B cell (primary cell): ENCODE results near the gene PRKCH. TPM values are rescaled to one million over a fixed set of nuclear protein-coding genes. Genes with fewer than 3 reads are reported as not detected.

Experiments
- ATAC-seq: fragments of 200-7000 bp; cut with Tn5 transposase; one replicate; pipeline ENCODE4 v1.10.0; 2021; ENCODE audit warnings: low read depth, mild to moderate bottlenecking, moderate number of reproducible peaks, moderate library complexity
- CTCF ChIA-PET: fragments of 350-600 bp; sonication (Branson Sonifier 250); formaldehyde crosslinking; loops from one replicate; lab custom pipeline; 2021; ENCODE audit warnings: antibody characterized with exemption, inconsistent platforms; lab: Charles Lee
- POLR2A ChIA-PET: fragments of 350-600 bp; sonication (Branson Sonifier 250); formaldehyde crosslinking; loops from one replicate; lab custom pipeline; 2021; ENCODE audit warnings: antibody characterized with exemption; lab: Charles Lee
- DNase-seq: peaks from one replicate; pipeline ENCODE4 v3.0.0; 2013
- H2AFZ ChIP-seq: 2 replicates; pipeline ENCODE4 v1.6.1; 2012; ENCODE audit warnings: mild to moderate bottlenecking, low read depth, low read length; ENCODE audit not compliant: insufficient read depth, poor library complexity, severe bottlenecking
- H3K27ac ChIP-seq, 2 donors: 1 replicate in 1 of 2; 2 replicates in 1 of 2; pipeline ENCODE4 v1.5.1; 2012 to 2013; ENCODE audit warnings: low read length in 2 of 2, mild to moderate bottlenecking in 2 of 2, moderate library complexity in 1 of 2
- H3K27me3 ChIP-seq, 4 experiments: fragments of 200-600 bp in 1 of 4; sonication (generic) in 1 of 4; replicated peaks in 1 of 4; 1 replicate in 2 of 4; 2 replicates in 2 of 4; pipeline versions ENCODE4 v1.6.1 to v1.7.0; 2013 to 2016; ENCODE audit warnings: low read length in 3 of 4, mild to moderate bottlenecking in 2 of 4, mixed read lengths in 1 of 4, moderate library complexity in 1 of 4; ENCODE audit not compliant: insufficient read depth in 4 of 4, control insufficient read depth in 3 of 4; ENCODE audit errors: control extremely low read depth in 1 of 4
- H3K36me3 ChIP-seq, 2 experiments: replicated peaks in 1 of 2; 1 replicate in 1 of 2; 2 replicates in 1 of 2; pipeline versions ENCODE4 v1.6.1 to v1.7.1; 2013; ENCODE audit warnings: low read length in 1 of 2; ENCODE audit not compliant: insufficient read depth in 2 of 2, control insufficient read depth in 1 of 2; ENCODE audit errors: control extremely low read depth in 1 of 2, extremely low read depth in 1 of 2
- H3K4me1 ChIP-seq, 2 donors: fragments of 200-600 bp in 1 of 2; sonication (generic) in 1 of 2; 1 replicate in 1 of 2; 2 replicates in 1 of 2; pipeline versions ENCODE4 v1.5.1 to v1.6.1; 2013 to 2017; ENCODE audit warnings: low read length in 2 of 2; ENCODE audit not compliant: control insufficient read depth in 2 of 2, insufficient read depth in 2 of 2
- H3K4me2 ChIP-seq: replicated peaks from 2 replicates; pipeline ENCODE3; 2012; ENCODE audit warnings: mild to moderate bottlenecking, low read depth, low read length; ENCODE audit not compliant: poor library complexity, severe bottlenecking
- H3K4me3 ChIP-seq, 5 experiments: fragments of 200-600 bp in 1 of 5; sonication (generic) in 1 of 5; 1 replicate in 3 of 5; 2 replicates in 2 of 5; pipeline versions ENCODE4 v1.5.1 to v1.7.0; 2011 to 2016; ENCODE audit warnings: low read length in 4 of 5, mild to moderate bottlenecking in 4 of 5, low read depth in 2 of 5, control low read depth in 1 of 5, moderate library complexity in 1 of 5; ENCODE audit not compliant: insufficient read depth in 1 of 5; ENCODE audit errors: control extremely low read depth in 1 of 5, extremely low read depth in 1 of 5
- H3K79me2 ChIP-seq: fragments of 200-600 bp; sonication (generic); one replicate; pipeline ENCODE4 v1.6.0; 2016; ENCODE audit warnings: low read length; ENCODE audit not compliant: control insufficient read depth, insufficient read depth
- H3K9ac ChIP-seq: fragments of 200-600 bp; sonication (generic); 2 replicates; pipeline ENCODE4 v1.6.1; 2017; ENCODE audit warnings: mild to moderate bottlenecking, low read length, moderate library complexity
- H3K9me3 ChIP-seq, 3 donors: one replicate each; pipeline versions ENCODE4 v1.6.1 to v1.7.1; 2013; ENCODE audit warnings: low read length in 2 of 3; ENCODE audit not compliant: control insufficient read depth in 2 of 3, insufficient read depth in 1 of 3; ENCODE audit errors: control extremely low read depth in 1 of 3
- H4K20me1 ChIP-seq: 2 replicates; pipeline ENCODE4 v1.6.0; 2012; ENCODE audit warnings: mild to moderate bottlenecking, low read length; ENCODE audit not compliant: insufficient read depth, control insufficient read depth, poor library complexity, severe bottlenecking
- H3K27ac Mint-ChIP-seq: one replicate; pipeline ENCODE4 v1.8.0; 2021; ENCODE audit warnings: mixed read lengths
- H3K27me3 Mint-ChIP-seq: one replicate; pipeline ENCODE4 v1.8.0; 2021; ENCODE audit warnings: mixed read lengths
- H3K4me1 Mint-ChIP-seq: one replicate; pipeline ENCODE4 v1.8.0; 2021; ENCODE audit warnings: mixed read lengths
- H3K4me3 Mint-ChIP-seq: one replicate; pipeline ENCODE4 v1.8.0; 2021; ENCODE audit warnings: mixed read lengths
- H3K9me3 Mint-ChIP-seq: one replicate; pipeline ENCODE4 v1.8.0; 2022; ENCODE audit warnings: mixed read lengths; ENCODE audit not compliant: insufficient read depth
- EZH2 ChIP-seq: IDR thresholded peaks from 2 replicates; pipeline ENCODE4 v1.6.1; 2012; ENCODE audit warnings: borderline replicate concordance, low read depth, mild to moderate bottlenecking, moderate library complexity, low read length; ENCODE audit not compliant: insufficient read depth, poor library complexity, severe bottlenecking
- WGBS: methylation state at CpG from one replicate; pipeline ENCODE4 v1.1.5; 2013; ENCODE audit warnings: missing lambda C conversion rate; ENCODE audit not compliant: insufficient coverage; 5-methylcytosine and 5-hydroxymethylcytosine counted together
- intact Hi-C: fragments of 100-400 bp; cut with micrococcal nuclease; formaldehyde crosslinking; loops from one replicate; pipeline ENCODE4 v1.10.0; 2022
- polyA plus RNA-seq: library from polyadenylated mRNA; depleted of rRNA; stranded (reverse); fragments of >200 nt; gene quantifications from 2 replicates; pipeline ENCODE4 v1.2.3, GENCODE V29; 2012
- total RNA-seq, 2 donors: library from RNA; stranded (reverse); fragments of 120-200 nt in 1 of 2; gene quantifications; 1 replicate in 1 of 2; 2 replicates in 1 of 2; pipeline versions ENCODE4 v1.2.3 to v1.2.4, GENCODE V29; 2013 to 2022
- TF ChIP-seq, protein P1 (sequence below): fragments of 200-600 bp; IDR thresholded peaks from one replicate; pipeline ENCODE4 v1.8.0; 2022; ENCODE audit warnings: antibody characterized with exemption, mild to moderate bottlenecking

PRKCH gene
- total and polyA plus RNA-seq, 2 donors (not counting 1 experiment from before 2014, with no cell fraction given) = 2.0 to 5.0 TPM

DNA sequence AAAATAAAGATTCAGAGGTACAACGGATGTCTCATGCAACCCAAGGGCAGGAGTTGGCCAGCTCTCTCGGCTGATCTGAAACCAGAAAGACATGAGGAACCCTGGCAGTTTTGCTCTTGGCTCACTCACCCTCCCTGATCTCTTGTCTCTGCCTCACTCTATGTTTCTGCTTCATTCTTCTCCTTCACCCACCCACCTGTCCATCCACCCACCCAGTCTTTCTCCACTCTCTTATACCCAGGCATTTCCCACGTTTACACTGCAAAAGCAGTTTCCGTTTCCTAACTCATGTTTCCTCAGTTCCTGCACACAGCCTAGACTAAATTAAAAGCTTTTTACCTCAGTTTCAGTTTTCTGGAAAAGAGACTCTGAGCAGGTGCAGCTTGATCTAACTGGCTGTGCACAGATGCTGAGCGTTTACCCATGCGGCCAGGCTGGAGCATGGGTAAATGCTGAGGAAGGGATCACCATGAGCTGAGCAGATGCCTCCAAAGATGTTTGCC, 157.6 kb downstream of the PRKCH start:
- H3K27me3 ChIP-seq = no peaks in the 10 kb centered on the region
- peak overlapping the region; percentile 56 for H2AFZ ChIP-seq
- no peaks in the 10 kb centered on the region for H3K27me3 Mint-ChIP-seq
- H3K36me3 ChIP-seq = no peaks in the 10 kb centered on the region
- H3K4me1 Mint-ChIP-seq = peaks cover 73% of the 10 kb centered on the region
- H3K27ac Mint-ChIP-seq = peak overlapping the region; percentile 97
- peak overlapping the region; percentile 97 to 98 for H3K27ac ChIP-seq
- DNase-seq (peak; percentile 50), ATAC-seq (peak; percentile 6)
- H3K79me2 ChIP-seq = no peaks in the 10 kb centered on the region
- intact Hi-C loops = loop anchor here (1.0 to 5.0 kb wide), 3 partner anchors 8 to 273 kb away; no protein-coding TSS in a partner anchor
- peak overlapping the region; percentile 78 for H3K4me3 Mint-ChIP-seq
- TF ChIP-seq, protein P1, sequence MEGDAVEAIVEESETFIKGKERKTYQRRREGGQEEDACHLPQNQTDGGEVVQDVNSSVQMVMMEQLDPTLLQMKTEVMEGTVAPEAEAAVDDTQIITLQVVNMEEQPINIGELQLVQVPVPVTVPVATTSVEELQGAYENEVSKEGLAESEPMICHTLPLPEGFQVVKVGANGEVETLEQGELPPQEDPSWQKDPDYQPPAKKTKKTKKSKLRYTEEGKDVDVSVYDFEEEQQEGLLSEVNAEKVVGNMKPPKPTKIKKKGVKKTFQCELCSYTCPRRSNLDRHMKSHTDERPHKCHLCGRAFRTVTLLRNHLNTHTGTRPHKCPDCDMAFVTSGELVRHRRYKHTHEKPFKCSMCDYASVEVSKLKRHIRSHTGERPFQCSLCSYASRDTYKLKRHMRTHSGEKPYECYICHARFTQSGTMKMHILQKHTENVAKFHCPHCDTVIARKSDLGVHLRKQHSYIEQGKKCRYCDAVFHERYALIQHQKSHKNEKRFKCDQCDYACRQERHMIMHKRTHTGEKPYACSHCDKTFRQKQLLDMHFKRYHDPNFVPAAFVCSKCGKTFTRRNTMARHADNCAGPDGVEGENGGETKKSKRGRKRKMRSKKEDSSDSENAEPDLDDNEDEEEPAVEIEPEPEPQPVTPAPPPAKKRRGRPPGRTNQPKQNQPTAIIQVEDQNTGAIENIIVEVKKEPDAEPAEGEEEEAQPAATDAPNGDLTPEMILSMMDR = no peak
- no peak for TF ChIP-seq EZH2
- H3K9me3 ChIP-seq = no peaks in the 10 kb centered on the region
- H4K20me1 ChIP-seq = no peaks in the 10 kb centered on the region
- ChIA-PET CTCF (interaction anchor here (1.0 to 9.1 kb wide), 7 partner anchors 11 to 246 kb away, joined by 3 to 177 read pairs (median 5); no protein-coding TSS in a partner anchor), POLR2A (interaction anchor here (0.8 to 6.1 kb wide), 10 partner anchors 15 to 222 kb away, joined by 3 to 88 read pairs (median 4); partner anchors contain the start of gene HIF1A)
- no peaks in the 10 kb centered on the region for H3K9me3 Mint-ChIP-seq
- peak overlapping the region; percentile 52 for H3K4me2 ChIP-seq
- WGBS = 5% methylated on average over 6 of the region's 6 CpGs
- peak overlapping the region in 2 of 5 experiments; percentile 16 to 24 for H3K4me3 ChIP-seq
- peaks cover 59 to 66% of the 10 kb centered on the region in 2 donors for H3K4me1 ChIP-seq
- peak overlapping the region; percentile 2 for H3K9ac ChIP-seq
